ENCODE data around the gene RASSF5.

- peak; percentile 68 for TF ChIP-seq CTCF (IDR thresholded peaks at IDR 0.05; ENCODE audit: borderline replicate concordance, extremely low read depth, low read length, poor library complexity, severe bottlenecking)
- no peak for TF ChIP-seq EZH2 (IDR thresholded peaks at IDR 0.05; ENCODE audit: borderline replicate concordance, low read depth, low read length, severe bottlenecking)
These were observed 123.8 kb downstream of the RASSF5 start for GRCh38 chr1:206631085-206631509.

All from DND-41 (cell line).